Tibial nerve (tissue), 4 donors: Measurements from ENCODE around the gene HYAL2.

Source experiments
- EP300 ChIP-seq, 2 donors: sonication (generic); formaldehyde crosslinking; IDR thresholded peaks; one replicate each; pipeline ENCODE4 v1.6.1; 2017; ENCODE audit warnings: antibody characterized with exemption in 2 of 2, mild to moderate bottlenecking in 1 of 2
- TF ChIP-seq, protein P1 (sequence below), 5 experiments: fragments of 200-600 bp in 3 of 5; fragments of 450-650 bp in 2 of 5; sonication (generic) in 3 of 5; IDR thresholded peaks; one replicate each; pipeline ENCODE4 v1.5.1; 2016 to 2019; ENCODE audit warnings: antibody characterized with exemption in 5 of 5, mild to moderate bottlenecking in 3 of 5, moderate library complexity in 2 of 5

DNA sequence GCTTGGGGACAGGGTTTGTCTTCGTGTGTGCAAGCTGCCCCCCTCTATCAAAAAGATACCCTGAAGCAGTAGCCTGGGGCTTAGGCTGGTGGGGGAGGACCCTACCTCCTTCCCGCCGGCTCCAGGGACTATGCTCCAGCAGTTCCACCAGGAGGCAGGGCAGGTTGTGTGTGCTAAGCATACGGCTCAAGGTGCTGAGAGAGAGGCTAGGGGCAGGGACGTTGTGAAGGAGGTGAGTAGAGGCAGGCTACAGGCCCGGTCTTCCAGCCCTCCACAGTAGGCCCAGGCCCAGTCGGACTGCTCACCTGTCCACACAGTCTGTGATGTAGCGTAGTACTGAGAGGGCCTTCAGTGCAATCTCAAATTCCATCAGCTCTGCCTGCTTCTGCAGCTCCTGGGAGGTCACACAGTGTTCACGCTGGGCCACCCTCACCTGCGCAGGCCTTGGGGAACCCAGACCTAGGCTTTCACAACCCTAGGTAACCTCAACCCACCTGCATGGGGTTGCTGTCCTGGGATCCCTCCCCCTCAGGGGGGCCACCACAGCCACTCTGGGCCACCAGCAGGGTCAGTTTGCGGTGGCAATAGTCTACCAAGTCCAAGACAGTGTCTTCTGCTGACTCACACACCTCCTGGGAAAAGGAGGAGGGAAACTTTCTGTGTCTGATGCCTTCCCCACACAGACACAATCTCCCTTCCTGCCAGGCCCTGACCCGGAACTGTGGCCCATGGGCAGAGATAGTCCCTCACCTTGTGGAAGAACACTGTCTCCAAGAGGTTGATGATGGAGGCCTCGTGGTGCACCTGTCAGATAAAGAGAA lies 20.5 kb upstream of the HYAL2 start:
- TF ChIP-seq, protein P1, sequence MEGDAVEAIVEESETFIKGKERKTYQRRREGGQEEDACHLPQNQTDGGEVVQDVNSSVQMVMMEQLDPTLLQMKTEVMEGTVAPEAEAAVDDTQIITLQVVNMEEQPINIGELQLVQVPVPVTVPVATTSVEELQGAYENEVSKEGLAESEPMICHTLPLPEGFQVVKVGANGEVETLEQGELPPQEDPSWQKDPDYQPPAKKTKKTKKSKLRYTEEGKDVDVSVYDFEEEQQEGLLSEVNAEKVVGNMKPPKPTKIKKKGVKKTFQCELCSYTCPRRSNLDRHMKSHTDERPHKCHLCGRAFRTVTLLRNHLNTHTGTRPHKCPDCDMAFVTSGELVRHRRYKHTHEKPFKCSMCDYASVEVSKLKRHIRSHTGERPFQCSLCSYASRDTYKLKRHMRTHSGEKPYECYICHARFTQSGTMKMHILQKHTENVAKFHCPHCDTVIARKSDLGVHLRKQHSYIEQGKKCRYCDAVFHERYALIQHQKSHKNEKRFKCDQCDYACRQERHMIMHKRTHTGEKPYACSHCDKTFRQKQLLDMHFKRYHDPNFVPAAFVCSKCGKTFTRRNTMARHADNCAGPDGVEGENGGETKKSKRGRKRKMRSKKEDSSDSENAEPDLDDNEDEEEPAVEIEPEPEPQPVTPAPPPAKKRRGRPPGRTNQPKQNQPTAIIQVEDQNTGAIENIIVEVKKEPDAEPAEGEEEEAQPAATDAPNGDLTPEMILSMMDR (IDR thresholded peaks at IDR 0.05) = no peak
- TF ChIP-seq EP300 (IDR thresholded peaks at IDR 0.05) = no peak
